Stimulated activated naive CD4-positive, alpha-beta T cell treated with Interleukin-2 at 50 U/mL for 16 hours (primary cell): ENCODE measurements around the gene ITGAE.
"Not testable (repeated sequence)": the region's sequence is repeated elsewhere in the genome, so short reads cannot be mapped to it uniquely, and the experiment has no call there.

Experiments used
- DNase-seq: peaks from one replicate; lab custom pipeline; 2025; lab: John Stamatoyannopoulos, UW

ITGAE gene

GRCh38 chr17:3761036-3761917 is 39.7 kb downstream of the ITGAE start:
- DNase-seq: no peak

GRCh38 chr17:3759597-3760216 is 41.3 kb downstream of the ITGAE start:
- DNase-seq: no peak

GRCh38 chr17:3755335-3756030 is 45.5 kb downstream of the ITGAE start:
- DNase-seq: no peak

- DNase-seq: peak; percentile 65
Measured at GRCh38 chr17:3754458-3755334, 46.3 kb downstream of the ITGAE start.

GRCh38 chr17:3754066-3754457 is 46.9 kb downstream of the ITGAE start:
- no peak for DNase-seq

GRCh38 chr17:3753624-3754023 is 47.4 kb downstream of the ITGAE start:
- no peak for DNase-seq

GRCh38 chr17:3751836-3752235 is 49.2 kb downstream of the ITGAE start:
- no peak for DNase-seq

GRCh38 chr17:3750926-3751325 is 50.1 kb downstream of the ITGAE start:
- DNase-seq: peak; percentile 19

- DNase-seq: no peak
Measured at GRCh38 chr17:3750296-3750695, 50.7 kb downstream of the ITGAE start.

GRCh38 chr17:3748576-3748975 is 52.4 kb downstream of the ITGAE start:
- DNase-seq: no peak

- no peak for DNase-seq
Measured at GRCh38 chr17:3747805-3748204, 53.2 kb downstream of the ITGAE start.

- no peak for DNase-seq
Measured at GRCh38 chr17:3745071-3745470, 55.9 kb downstream of the ITGAE start.

- DNase-seq: no peak
Measured at GRCh38 chr17:3744014-3744413, 57.0 kb downstream of the ITGAE start.

- peak; percentile 24 for DNase-seq
Measured at GRCh38 chr17:3740611-3741073, 60.3 kb downstream of the ITGAE start.

GRCh38 chr17:3739422-3740124 is 61.4 kb downstream of the ITGAE start:
- DNase-seq: no peak

GRCh38 chr17:3738562-3739295 is 62.3 kb downstream of the ITGAE start:
- peak; percentile 72 for DNase-seq

GRCh38 chr17:3735515-3735914 is 65.5 kb downstream of the ITGAE start:
- no peak for DNase-seq

- DNase-seq: not testable (repeated sequence)
Measured at GRCh38 chr17:3734911-3735276, 66.1 kb downstream of the ITGAE start.

GRCh38 chr17:3732210-3732621 is 68.8 kb downstream of the ITGAE start:
- DNase-seq: no peak

GRCh38 chr17:3730881-3731429 is 70.0 kb downstream of the ITGAE start:
- no peak for DNase-seq
